ENCODE measurements around the gene APOBEC4. TPM values are rescaled to one million over a fixed set of nuclear protein-coding genes. Genes with fewer than 3 reads are reported as not detected.

APOBEC4 gene
- total and polyA plus RNA-seq, 4 donors = 0.66 TPM; not detected in 3

DNA sequence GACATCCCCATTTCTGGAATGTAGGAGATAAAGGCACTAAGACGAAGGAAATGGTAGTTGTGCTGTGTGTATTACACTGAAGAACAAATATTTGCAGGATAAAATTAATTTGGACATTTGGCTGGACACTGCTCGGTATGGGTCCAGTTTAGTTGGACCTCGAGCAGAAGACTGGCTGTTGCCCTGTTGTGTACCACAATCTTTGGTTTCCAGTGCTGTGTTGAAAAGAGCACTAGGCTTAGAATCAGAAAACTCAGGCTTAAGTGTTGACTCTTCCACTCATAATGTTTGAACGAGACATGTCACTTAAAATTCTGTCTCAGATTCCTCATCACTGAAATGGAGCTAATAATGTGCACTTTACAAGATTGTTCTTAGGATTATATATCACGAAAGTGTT, 16.3 kb downstream of the APOBEC4 start:
- H3K36me3 ChIP-seq (ENCODE audit: control insufficient read depth, insufficient read depth, low read length) = no peaks in the 10 kb centered on the region
- no peaks in the 10 kb centered on the region for H3K27me3 ChIP-seq (ENCODE audit: control insufficient read depth, insufficient read depth, low read length)
- no peak overlapping the region for H3K27ac ChIP-seq (ENCODE audit: low read depth, low read length)
- no peaks in the 10 kb centered on the region for H3K9me3 ChIP-seq (ENCODE audit: control insufficient read depth, insufficient read depth, low read length)
- no peak for DNase-seq (ENCODE audit: low read depth in 4 of 6, low spot score in 6 of 6)
- 33% methylated on average over 3 of the region's 5 CpGs for WGBS (ENCODE audit: insufficient coverage)
- peak overlapping the region; percentile 94 for H3K4me3 ChIP-seq (ENCODE audit: low read depth, low read length)
- peaks cover 5% of the 10 kb centered on the region for H3K4me1 ChIP-seq (ENCODE audit: control insufficient read depth, insufficient read depth, low read length)

DNA sequence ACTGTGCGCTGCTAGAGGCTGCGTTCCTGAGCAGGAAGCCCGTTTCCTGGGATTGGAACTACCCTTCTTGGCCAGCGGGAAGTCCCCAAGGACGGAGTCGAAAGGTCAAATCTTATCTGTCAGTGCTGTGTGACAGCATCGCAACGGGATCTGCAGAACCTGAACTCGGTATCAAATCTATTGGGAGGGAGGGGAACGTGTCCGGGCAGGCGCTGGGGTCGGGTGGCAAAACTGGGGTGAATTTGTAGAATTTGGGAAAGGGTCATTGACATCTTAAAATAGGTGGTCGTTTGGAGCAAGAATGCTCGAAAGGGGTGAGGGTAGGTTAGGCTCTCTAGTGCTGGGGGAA, 16.8 kb downstream of the APOBEC4 start:
- no peak for DNase-seq (ENCODE audit: low read depth in 4 of 6, low spot score in 6 of 6)
- no peaks in the 10 kb centered on the region for H3K27me3 ChIP-seq (ENCODE audit: control insufficient read depth, insufficient read depth, low read length)
- H3K27ac ChIP-seq (ENCODE audit: low read depth, low read length) = peak overlapping the region; percentile 82
- H3K4me1 ChIP-seq (ENCODE audit: control insufficient read depth, insufficient read depth, low read length) = peaks cover 5% of the 10 kb centered on the region
- peak overlapping the region; percentile 94 for H3K4me3 ChIP-seq (ENCODE audit: low read depth, low read length)
- H3K36me3 ChIP-seq (ENCODE audit: control insufficient read depth, insufficient read depth, low read length) = no peaks in the 10 kb centered on the region
- no peaks in the 10 kb centered on the region for H3K9me3 ChIP-seq (ENCODE audit: control insufficient read depth, insufficient read depth, low read length)
- 1% methylated on average over 15 of the region's 15 CpGs for WGBS (ENCODE audit: insufficient coverage)

- Histone ChIP-seq H3K27me3 (ENCODE audit: control insufficient read depth, insufficient read depth, low read length) (no peaks in the 10 kb centered on the region), H3K27ac (ENCODE audit: low read depth, low read length) (peak within 1 kb of the TSS; percentile 89), H3K4me3 (ENCODE audit: low read depth, low read length) (peak within 1 kb of the TSS; percentile 94), H3K36me3 (ENCODE audit: control insufficient read depth, insufficient read depth, low read length) (no peaks in the 10 kb centered on the region), H3K4me1 (ENCODE audit: control insufficient read depth, insufficient read depth, low read length) (peaks cover 5% of the 10 kb centered on the region), H3K9me3 (ENCODE audit: control insufficient read depth, insufficient read depth, low read length) (no peaks in the 10 kb centered on the region)
- under 1% methylated on average over 65 of the region's 65 CpGs for WGBS (ENCODE audit: insufficient coverage)
- peak; percentile 95 to 99 (median 96) for DNase-seq (ENCODE audit: low read depth in 4 of 6, low spot score in 6 of 6)
Measured at GRCh38 chr1:183635606-183636333, 17.3 kb downstream of the APOBEC4 start, which contains the start of gene ARPC5. ARPC5 (minus strand) TSS chr1:183635783; CDS start chr1:183635659, 124 bp downstream.

- peaks cover 5% of the 10 kb centered on the region for H3K4me1 ChIP-seq (ENCODE audit: control insufficient read depth, insufficient read depth, low read length)
- WGBS (ENCODE audit: insufficient coverage) = under 1% methylated on average over 42 of the region's 42 CpGs
- no peaks in the 10 kb centered on the region for H3K9me3 ChIP-seq (ENCODE audit: control insufficient read depth, insufficient read depth, low read length)
Measured at GRCh38 chr1:183635099-183635605, 18.0 kb downstream of the APOBEC4 start.

DNA sequence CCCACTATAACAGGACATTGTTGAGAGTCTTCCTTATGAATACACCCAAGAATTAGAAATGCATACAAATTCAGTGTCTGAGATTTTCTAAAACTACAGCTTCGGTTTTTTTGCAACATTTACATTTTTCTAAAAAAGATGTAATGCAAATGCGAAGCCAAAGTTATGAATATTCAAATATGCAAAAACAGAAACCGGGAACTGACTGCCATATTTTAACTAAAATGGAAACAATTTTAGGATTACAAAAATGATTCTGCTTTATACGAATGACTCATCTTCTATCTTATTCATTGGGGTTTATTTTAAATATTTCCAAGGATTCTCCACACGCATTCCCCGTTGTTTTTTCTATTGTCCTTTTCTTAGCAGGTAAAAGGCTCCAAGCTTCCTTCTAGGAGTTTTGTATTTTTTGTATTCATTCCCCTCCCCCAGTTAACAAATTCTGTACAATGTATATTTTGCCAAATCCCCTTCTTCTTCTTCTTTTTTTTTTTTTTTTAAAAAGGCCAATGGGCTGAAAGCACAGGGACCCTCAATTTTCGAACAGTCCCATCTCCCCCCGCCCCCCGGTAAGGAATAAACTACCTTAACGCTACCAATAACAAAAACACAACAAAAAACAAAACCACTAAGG, 18.6 kb downstream of the APOBEC4 start:
- no peaks in the 10 kb centered on the region for H3K9me3 ChIP-seq (ENCODE audit: control insufficient read depth, insufficient read depth, low read length)
- H3K27ac ChIP-seq (ENCODE audit: low read depth, low read length) = peak overlapping the region; percentile 89
- WGBS (ENCODE audit: insufficient coverage) = 0% methylated on average over 3 of the region's 10 CpGs
- H3K4me1 ChIP-seq (ENCODE audit: control insufficient read depth, insufficient read depth, low read length) = peaks cover 5% of the 10 kb centered on the region
- no peaks in the 10 kb centered on the region for H3K36me3 ChIP-seq (ENCODE audit: control insufficient read depth, insufficient read depth, low read length)
- no peaks in the 10 kb centered on the region for H3K27me3 ChIP-seq (ENCODE audit: control insufficient read depth, insufficient read depth, low read length)
- peak overlapping the region; percentile 94 for H3K4me3 ChIP-seq (ENCODE audit: low read depth, low read length)
- DNase-seq (ENCODE audit: low read depth in 4 of 6, low spot score in 6 of 6) = peak in 1 of 6 donors; percentile 58

More at GRCh38 chr1:183635099-183635605, 18.0 kb downstream of the APOBEC4 start:
- Histone ChIP-seq H3K27me3 (ENCODE audit: control insufficient read depth, insufficient read depth, low read length) (no peaks in the 10 kb centered on the region), H3K4me3 (ENCODE audit: low read depth, low read length) (peak overlapping the region; percentile 94), H3K27ac (ENCODE audit: low read depth, low read length) (peak overlapping the region; percentile 89), H3K36me3 (ENCODE audit: control insufficient read depth, insufficient read depth, low read length) (no peaks in the 10 kb centered on the region)
- DNase-seq (ENCODE audit: low read depth in 4 of 6, low spot score in 6 of 6) = peak in 2 of 6 donors; percentile 46 to 61

DNA sequence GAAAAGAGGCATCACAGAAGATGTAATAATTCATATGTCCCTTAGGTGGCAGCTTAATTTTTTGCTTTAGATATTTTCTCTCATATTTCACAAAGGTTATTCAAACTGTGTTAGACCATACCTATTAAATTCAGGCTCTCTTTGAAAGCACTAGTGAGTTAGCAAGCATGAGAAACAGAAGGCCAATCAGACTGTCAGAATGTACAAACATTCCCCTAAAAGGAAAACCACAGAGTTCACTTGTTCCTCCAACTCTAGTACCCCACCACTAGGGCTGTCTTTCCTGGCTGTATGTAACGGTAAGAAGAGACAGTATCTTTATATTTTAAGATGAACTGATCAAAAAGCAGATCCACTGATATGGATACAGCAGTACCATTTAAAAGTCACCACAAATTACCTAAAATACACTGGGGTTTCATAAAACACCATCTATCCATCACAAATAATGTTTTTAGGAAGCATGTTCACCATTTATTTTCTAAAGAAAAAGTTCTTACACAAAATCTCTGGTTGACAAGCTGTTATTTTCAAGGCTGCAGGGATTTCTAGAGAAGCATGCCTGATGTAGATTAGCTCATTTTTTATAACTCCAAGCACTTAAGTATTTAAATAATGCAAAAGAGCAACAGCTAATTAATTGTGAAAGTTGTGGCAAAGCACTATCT, 19.3 kb downstream of the APOBEC4 start:
- Histone ChIP-seq H3K36me3 (ENCODE audit: control insufficient read depth, insufficient read depth, low read length) (no peaks in the 10 kb centered on the region), H3K4me1 (ENCODE audit: control insufficient read depth, insufficient read depth, low read length) (peaks cover 5% of the 10 kb centered on the region), H3K9me3 (ENCODE audit: control insufficient read depth, insufficient read depth, low read length) (no peaks in the 10 kb centered on the region), H3K4me3 (ENCODE audit: low read depth, low read length) (peak overlapping the region; percentile 94), H3K27me3 (ENCODE audit: control insufficient read depth, insufficient read depth, low read length) (no peaks in the 10 kb centered on the region), H3K27ac (ENCODE audit: low read depth, low read length) (peak overlapping the region; percentile 61)
- no CpG with 5 or more reads among the region's 1 CpG for WGBS (ENCODE audit: insufficient coverage)
- peak in 2 of 6 donors; percentile 77 to 85 for DNase-seq (ENCODE audit: low read depth in 4 of 6, low spot score in 6 of 6)

DNA sequence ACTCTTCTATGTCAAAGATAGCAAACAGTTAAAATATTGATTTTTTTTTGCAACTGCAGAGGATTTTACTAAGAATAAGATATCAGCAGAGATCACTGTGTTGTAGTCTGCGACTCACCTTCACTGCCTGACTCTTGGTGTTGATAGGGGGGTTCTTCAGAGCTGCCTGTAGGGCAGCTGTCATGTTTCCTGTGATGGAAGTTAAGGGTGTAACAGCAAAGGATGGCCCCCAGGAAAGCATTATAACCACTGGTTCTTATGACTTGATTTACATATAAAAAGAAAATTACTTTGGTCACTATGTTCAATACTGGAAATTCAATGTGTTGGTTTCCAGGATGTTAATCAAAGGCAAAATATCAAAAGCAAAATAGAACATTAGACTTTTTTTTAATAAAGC, 20.2 kb downstream of the APOBEC4 start:
- Histone ChIP-seq H3K4me1 (ENCODE audit: control insufficient read depth, insufficient read depth, low read length) (peaks cover 5% of the 10 kb centered on the region), H3K9me3 (ENCODE audit: control insufficient read depth, insufficient read depth, low read length) (no peaks in the 10 kb centered on the region), H3K36me3 (ENCODE audit: control insufficient read depth, insufficient read depth, low read length) (peaks cover 2% of the 10 kb centered on the region), H3K27me3 (ENCODE audit: control insufficient read depth, insufficient read depth, low read length) (no peaks in the 10 kb centered on the region), H3K27ac (ENCODE audit: low read depth, low read length) (peak overlapping the region; percentile 61), H3K4me3 (ENCODE audit: low read depth, low read length) (peak overlapping the region; percentile 94)
- DNase-seq (ENCODE audit: low read depth in 4 of 6, low spot score in 6 of 6) = peak in 1 of 6 donors; percentile 9
- WGBS (ENCODE audit: insufficient coverage) = 56% methylated on average over 1 of the region's 1 CpG

DNA sequence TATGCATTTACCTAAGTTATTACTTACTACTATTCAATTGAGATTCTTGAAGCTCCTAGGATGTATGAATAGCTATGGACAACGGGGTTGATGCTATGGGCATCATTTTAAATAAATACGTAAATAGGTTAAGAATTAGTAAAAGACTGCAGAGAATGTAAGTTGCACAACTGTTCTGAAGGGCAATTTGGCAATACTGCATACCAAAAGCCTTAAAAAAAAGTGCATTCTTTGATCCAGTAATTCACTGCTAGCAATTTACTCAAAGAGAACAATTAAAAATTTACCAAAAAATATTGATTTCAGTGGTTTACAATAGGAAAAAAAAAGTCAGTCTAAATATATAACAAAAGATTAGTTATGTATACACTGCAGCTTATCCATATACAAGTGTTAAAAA, 21.0 kb downstream of the APOBEC4 start:
- Histone ChIP-seq H3K4me3 (ENCODE audit: low read depth, low read length) (no peak overlapping the region), H3K9me3 (ENCODE audit: control insufficient read depth, insufficient read depth, low read length) (no peaks in the 10 kb centered on the region), H3K27ac (ENCODE audit: low read depth, low read length) (no peak overlapping the region), H3K27me3 (ENCODE audit: control insufficient read depth, insufficient read depth, low read length) (no peaks in the 10 kb centered on the region), H3K4me1 (ENCODE audit: control insufficient read depth, insufficient read depth, low read length) (peaks cover 5% of the 10 kb centered on the region), H3K36me3 (ENCODE audit: control insufficient read depth, insufficient read depth, low read length) (peaks cover 2% of the 10 kb centered on the region)
- DNase-seq (ENCODE audit: low read depth in 4 of 6, low spot score in 6 of 6) = no peak
- no CpG with 5 or more reads among the region's 2 CpGs for WGBS (ENCODE audit: insufficient coverage)

DNA sequence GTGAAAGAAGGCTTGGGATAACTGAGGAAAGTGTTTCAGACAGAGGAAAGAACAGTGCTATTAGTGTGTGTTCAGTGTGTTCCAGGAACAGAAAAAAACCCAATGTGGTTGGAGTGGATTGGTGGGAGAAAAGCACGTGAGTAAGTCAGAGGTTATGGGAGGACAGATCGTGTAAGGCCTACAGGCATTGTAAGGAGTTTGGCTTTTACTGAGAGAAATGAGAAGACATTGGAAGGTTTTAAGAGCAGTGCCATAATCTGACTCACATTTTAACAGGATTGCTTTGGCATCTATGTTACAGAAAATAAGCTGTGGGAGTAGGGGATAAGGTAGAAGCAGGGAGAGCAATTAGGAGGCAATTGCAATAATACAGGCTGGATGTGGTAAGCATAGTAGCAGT, 22.4 kb downstream of the APOBEC4 start:
- no peaks in the 10 kb centered on the region for H3K4me1 ChIP-seq (ENCODE audit: control insufficient read depth, insufficient read depth, low read length)

More for the DNA sequence above, 22.4 kb downstream of the APOBEC4 start:
- Histone ChIP-seq H3K9me3 (ENCODE audit: control insufficient read depth, insufficient read depth, low read length) (no peaks in the 10 kb centered on the region), H3K27ac (ENCODE audit: low read depth, low read length) (no peak overlapping the region), H3K4me3 (ENCODE audit: low read depth, low read length) (no peak overlapping the region), H3K36me3 (ENCODE audit: control insufficient read depth, insufficient read depth, low read length) (peaks cover 2% of the 10 kb centered on the region), H3K27me3 (ENCODE audit: control insufficient read depth, insufficient read depth, low read length) (no peaks in the 10 kb centered on the region)
- DNase-seq (ENCODE audit: low read depth in 4 of 6, low spot score in 6 of 6) = peak in 1 of 6 donors; percentile 57
- 53% methylated on average over 2 of the region's 2 CpGs for WGBS (ENCODE audit: insufficient coverage)
